Astrocyte of the cerebellum (primary cell): ENCODE results near the gene MAP9.

Experiments used
- DNase-seq: peaks from one replicate; pipeline ENCODE4 v3.0.0-alpha.2; 2011; ENCODE audit warnings: low read depth
- H3K4me3 ChIP-seq: 2 replicates; pipeline ENCODE4 v1.5.1; 2011; ENCODE audit warnings: mild to moderate bottlenecking, low read depth, low read length, moderate library complexity
- CTCF ChIP-seq: IDR thresholded peaks from 2 replicates; pipeline ENCODE4 v1.5.1; 2012; ENCODE audit warnings: low read length, low read depth, moderate library complexity, mild to moderate bottlenecking; ENCODE audit errors: missing control alignments
- in situ Hi-C: cut with HindIII; loops from 2 replicates; pipeline ENCODE4 v1.10.0; 2017; ENCODE audit warnings: low sequenced_read_pairs

The MAP9 gene

GRCh38 chr4:155371432-155372043 is 5.2 kb downstream of the MAP9 start:
- H3K4me3 ChIP-seq = no peak overlapping the region
- in situ Hi-C loops = no loop called here
- DNase-seq = peak; percentile 2
- TF ChIP-seq CTCF = peak; percentile 10

DNA sequence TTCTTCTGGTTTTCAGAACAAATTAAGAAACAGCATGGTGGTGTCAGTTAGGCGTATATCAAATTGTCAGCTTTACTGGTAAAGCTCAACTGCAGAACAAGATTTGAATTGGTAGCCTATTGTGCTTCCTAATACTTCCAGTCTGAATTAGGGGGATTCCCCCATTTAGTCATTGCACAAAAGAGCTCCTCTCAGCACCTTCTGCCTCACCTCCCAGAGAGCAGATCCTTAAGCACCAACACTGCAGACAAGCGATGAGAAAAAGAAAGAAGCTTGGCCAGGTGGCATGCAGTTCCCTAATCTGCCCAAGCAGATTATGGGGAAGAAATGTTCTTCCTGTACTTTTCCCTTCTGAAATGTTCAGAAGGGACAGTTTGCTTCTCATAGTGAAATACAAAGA is 9.2 kb downstream of the MAP9 start:
- no peak for TF ChIP-seq CTCF
- in situ Hi-C loops = no loop called here
- no peak overlapping the region for H3K4me3 ChIP-seq
- DNase-seq = no peak

DNA sequence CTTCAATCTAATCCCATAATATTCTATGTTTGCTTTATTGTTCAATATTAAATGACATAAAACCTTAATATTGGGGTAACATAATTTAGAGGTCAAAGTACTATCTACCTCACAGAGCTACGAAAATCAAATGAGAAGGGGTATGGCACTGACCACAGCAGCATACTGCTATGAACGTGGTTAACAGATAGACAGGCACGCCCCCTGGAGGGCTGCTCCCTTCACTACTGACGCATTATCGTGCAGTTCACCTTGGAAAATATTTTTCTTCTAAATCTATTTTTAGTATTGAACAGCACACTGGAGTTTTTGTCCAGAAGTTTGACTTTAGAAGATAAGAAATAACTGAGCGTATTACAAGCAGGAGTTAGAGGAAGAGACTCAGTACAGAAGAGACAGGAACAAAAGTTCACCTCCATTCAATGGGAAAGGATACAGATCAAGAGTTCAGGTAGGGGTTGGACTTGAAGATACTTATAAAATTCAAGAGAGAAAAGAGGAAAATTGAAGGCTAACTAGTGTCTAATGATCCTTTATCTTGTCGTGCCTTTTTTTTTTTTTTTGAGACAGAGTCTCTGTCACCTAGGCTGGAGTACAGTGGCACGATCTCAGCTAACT is 22.7 kb downstream of the MAP9 start:
- in situ Hi-C loops = no loop called here
- peak; percentile 81 for TF ChIP-seq CTCF
- DNase-seq = no peak
- H3K4me3 ChIP-seq = no peak overlapping the region

GRCh38 chr4:155342142-155342541 is 34.6 kb downstream of the MAP9 start:
- in situ Hi-C loops = no loop called here

DNA sequence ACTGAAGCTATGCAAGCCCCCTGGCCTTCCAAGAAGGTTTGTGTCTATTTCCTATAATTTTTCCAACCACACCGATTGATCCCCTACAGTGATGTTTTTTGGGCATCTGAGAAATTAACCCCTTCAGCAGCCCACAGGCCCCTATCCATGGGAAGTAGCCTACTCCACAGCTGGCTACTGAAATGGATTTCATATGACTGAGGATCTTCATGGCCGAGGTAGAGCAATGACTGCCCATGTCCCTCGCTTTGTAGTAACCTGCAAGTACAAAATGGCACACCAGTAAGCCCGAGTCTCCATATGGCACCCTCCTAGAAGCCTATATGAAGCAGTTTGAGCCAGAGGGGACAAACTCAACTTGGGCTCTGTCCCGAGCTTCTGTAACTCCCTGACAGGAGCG is 36.8 kb downstream of the MAP9 start:
- no peak for TF ChIP-seq CTCF

More at GRCh38 chr4:155342142-155342541, 34.6 kb downstream of the MAP9 start:
- DNase-seq = no peak
- H3K4me3 ChIP-seq = no peak overlapping the region
- no peak for TF ChIP-seq CTCF

DNA sequence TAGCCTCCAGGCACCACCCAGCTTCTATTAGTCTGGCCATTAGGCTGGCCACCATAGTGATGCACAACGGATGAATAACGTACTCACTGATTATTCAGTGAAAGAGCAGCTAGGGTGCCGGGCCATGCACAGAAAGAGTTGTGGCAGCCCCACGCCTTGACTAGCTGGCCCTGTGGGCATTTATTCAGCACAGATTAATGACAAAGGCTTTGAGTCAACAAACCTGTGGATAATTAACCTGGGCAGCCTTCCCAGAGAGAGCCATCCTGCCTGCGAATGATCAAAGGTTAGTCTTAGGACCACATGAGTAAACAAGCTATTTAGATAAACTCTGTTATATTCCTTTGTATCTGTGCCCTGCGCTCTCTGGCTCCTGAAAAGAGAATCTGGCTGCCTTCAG is 37.2 kb downstream of the MAP9 start:
- TF ChIP-seq CTCF = no peak
- in situ Hi-C loops = no loop called here
- H3K4me3 ChIP-seq = no peak overlapping the region
- no peak for DNase-seq

More for the DNA sequence above, 36.8 kb downstream of the MAP9 start:
- no peak for DNase-seq
- H3K4me3 ChIP-seq = no peak overlapping the region
- in situ Hi-C loops = no loop called here
